ENCODE results near the gene GSDMA.
"Not testable (repeated sequence)": the region's sequence is repeated elsewhere in the genome, so short reads cannot be mapped to it uniquely, and the experiment has no call there.

The GSDMA gene

GRCh38 chr17:39996800-39997199 is 34.0 kb downstream of the GSDMA start:
- no peak for DNase-seq (ENCODE audit: low read depth in 2 of 2)

- DNase-seq (ENCODE audit: low read depth in 2 of 2) = no peak
Measured at GRCh38 chr17:39997543-39997942, 34.7 kb downstream of the GSDMA start.

GRCh38 chr17:39999067-39999466 is 36.3 kb downstream of the GSDMA start:
- no peak for DNase-seq (ENCODE audit: low read depth in 2 of 2)

- DNase-seq (ENCODE audit: low read depth in 2 of 2) = no peak
Measured at GRCh38 chr17:40000161-40000560, 37.4 kb downstream of the GSDMA start.

- DNase-seq (ENCODE audit: low read depth in 2 of 2) = not testable (repeated sequence)
Measured at GRCh38 chr17:40001335-40001734, 38.5 kb downstream of the GSDMA start.

- no peak for DNase-seq (ENCODE audit: low read depth in 2 of 2)
Measured at GRCh38 chr17:40004072-40004471, 41.3 kb downstream of the GSDMA start.

GRCh38 chr17:40004712-40005111 is 41.9 kb downstream of the GSDMA start:
- DNase-seq (ENCODE audit: low read depth in 2 of 2) = no peak

- no peak for DNase-seq (ENCODE audit: low read depth in 2 of 2)
Measured at GRCh38 chr17:40005520-40005919, 42.7 kb downstream of the GSDMA start.

GRCh38 chr17:40010946-40011500 is 48.2 kb downstream of the GSDMA start:
- DNase-seq (ENCODE audit: low read depth in 2 of 2) = not testable (repeated sequence)

GRCh38 chr17:40012017-40012647 is 49.3 kb downstream of the GSDMA start:
- not testable (repeated sequence) for DNase-seq (ENCODE audit: low read depth in 2 of 2)

- DNase-seq (ENCODE audit: low read depth in 2 of 2) = no peak
Measured at GRCh38 chr17:40014375-40014980, 51.7 kb downstream of the GSDMA start.

GRCh38 chr17:40015005-40015997 is 52.5 kb downstream of the GSDMA start, which contains the start of gene CSF3:
Gene CSF3, plus strand, starts transcription at chr17:40015440. Its CDS starts 35 bp downstream, at chr17:40015475.
- DNase-seq (ENCODE audit: low read depth in 2 of 2) = no peak

- DNase-seq (ENCODE audit: low read depth in 2 of 2) = no peak
Measured at GRCh38 chr17:40015998-40016985, 53.5 kb downstream of the GSDMA start.

GRCh38 chr17:40017422-40018080 is 54.7 kb downstream of the GSDMA start:
- no peak for DNase-seq (ENCODE audit: low read depth in 2 of 2)

GRCh38 chr17:40018211-40019121 is 55.7 kb downstream of the GSDMA start:
- DNase-seq (ENCODE audit: low read depth in 2 of 2) = no peak

- no peak for DNase-seq (ENCODE audit: low read depth in 2 of 2)
Measured at GRCh38 chr17:40019140-40019991, 56.6 kb downstream of the GSDMA start.

- DNase-seq (ENCODE audit: low read depth in 2 of 2) = no peak
Measured at GRCh38 chr17:40020146-40020545, 57.3 kb downstream of the GSDMA start.

GRCh38 chr17:40021451-40021971 is 58.7 kb downstream of the GSDMA start:
- DNase-seq (ENCODE audit: low read depth in 2 of 2) = no peak

Measured in stimulated activated CD4-positive, alpha-beta T cell treated with anti-CD3 and anti-CD28 coated beads, Interleukin-1b, Interleukin-23, amount 100 ng/mL, for 1 hour (primary cell).